Measurements from ENCODE around the gene CAVIN2. TPM values are rescaled to one million over a fixed set of nuclear protein-coding genes. Genes with fewer than 3 reads are reported as not detected.

CAVIN2 gene
- total and polyA plus RNA-seq, 2 donors (not counting 3 experiments of a cell fraction or from before 2014, with no cell fraction given) = 202 to 260 TPM

GRCh38 chr2:191855382-191855781 lies 8.5 kb upstream of the CAVIN2 start:
- no peak for FAIRE-seq
- H3K36me3 ChIP-seq (ENCODE audit: control insufficient read depth in 2 of 2, extremely low read depth in 1 of 2, insufficient read depth in 2 of 2, low read length in 2 of 2) = no peaks in the 10 kb centered on the region
- H3K9me1 ChIP-seq (replicated peaks; ENCODE audit: control insufficient read depth, extremely low read depth, insufficient read depth, low read length) = no peaks in the 10 kb centered on the region
- no peak for DNase-seq (ENCODE audit: low read depth, low spot score)
- BruUV-seq (replicated peaks) = no TSS peak
- dilution Hi-C loops (cut with MboI; ENCODE audit: extremely low pct_ligation_motif_present, low sequenced_read_pairs) (no loop called here), intact Hi-C loops (cut with micrococcal nuclease) (no loop called here)
- H3K4me2 ChIP-seq (ENCODE audit: insufficient read depth, low read length) = no peak overlapping the region
- H4K20me1 ChIP-seq (replicated peaks; ENCODE audit: control insufficient read depth, extremely low read depth, insufficient read depth, low read length) = no peaks in the 10 kb centered on the region
- H2AFZ ChIP-seq (ENCODE audit: low read depth, low read length) = no peak overlapping the region
- CTCF ChIA-PET = interaction anchor here (0.9 to 4.3 kb wide), 5 partner anchors 10 to 74 kb away, joined by 3 to 19 read pairs (median 6); no protein-coding TSS in a partner anchor
- no peaks in the 10 kb centered on the region for H3K79me2 ChIP-seq (ENCODE audit: control insufficient read depth, insufficient read depth, low read length)
- H3K27ac ChIP-seq (ENCODE audit: insufficient read depth, low read depth, low read length) = peak overlapping the region; percentile 30
- H3K4me3 ChIP-seq (replicated peaks in 1 of 3; ENCODE audit: insufficient read depth in 1 of 3, low read depth in 1 of 3, low read length in 3 of 3) = no peak overlapping the region
- TF ChIP-seq, protein P1, sequence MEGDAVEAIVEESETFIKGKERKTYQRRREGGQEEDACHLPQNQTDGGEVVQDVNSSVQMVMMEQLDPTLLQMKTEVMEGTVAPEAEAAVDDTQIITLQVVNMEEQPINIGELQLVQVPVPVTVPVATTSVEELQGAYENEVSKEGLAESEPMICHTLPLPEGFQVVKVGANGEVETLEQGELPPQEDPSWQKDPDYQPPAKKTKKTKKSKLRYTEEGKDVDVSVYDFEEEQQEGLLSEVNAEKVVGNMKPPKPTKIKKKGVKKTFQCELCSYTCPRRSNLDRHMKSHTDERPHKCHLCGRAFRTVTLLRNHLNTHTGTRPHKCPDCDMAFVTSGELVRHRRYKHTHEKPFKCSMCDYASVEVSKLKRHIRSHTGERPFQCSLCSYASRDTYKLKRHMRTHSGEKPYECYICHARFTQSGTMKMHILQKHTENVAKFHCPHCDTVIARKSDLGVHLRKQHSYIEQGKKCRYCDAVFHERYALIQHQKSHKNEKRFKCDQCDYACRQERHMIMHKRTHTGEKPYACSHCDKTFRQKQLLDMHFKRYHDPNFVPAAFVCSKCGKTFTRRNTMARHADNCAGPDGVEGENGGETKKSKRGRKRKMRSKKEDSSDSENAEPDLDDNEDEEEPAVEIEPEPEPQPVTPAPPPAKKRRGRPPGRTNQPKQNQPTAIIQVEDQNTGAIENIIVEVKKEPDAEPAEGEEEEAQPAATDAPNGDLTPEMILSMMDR (IDR thresholded peaks at IDR 0.05; ENCODE audit: extremely low read depth in 1 of 2, insufficient read depth in 1 of 2, low read depth in 1 of 2, low read length in 2 of 2) = no peak
- TF ChIP-seq JUN (IDR thresholded peaks at IDR 0.05; ENCODE audit: borderline replicate concordance, insufficient read depth, insufficient read length, low read depth) (no peak), MYC (IDR thresholded peaks at IDR 0.05; ENCODE audit: low read depth, low read length) (no peak), POLR2AphosphoS5 (IDR thresholded peaks at IDR 0.05; ENCODE audit: insufficient read depth, low read depth, low read length) (no peak), GATA2 (IDR thresholded peaks at IDR 0.05; ENCODE audit: insufficient read depth, insufficient read length, low read depth, low read length) (no peak), EZH2 (IDR thresholded peaks at IDR 0.05; ENCODE audit: borderline replicate concordance, low read depth, low read length, severe bottlenecking) (no peak), FOS (IDR thresholded peaks at IDR 0.05; ENCODE audit: borderline replicate concordance, insufficient read depth, low read length) (no peak), POLR2A (IDR thresholded peaks at IDR 0.05; ENCODE audit: low read depth, low read length) (no peak)
- TF ChIP-seq, protein P2, sequence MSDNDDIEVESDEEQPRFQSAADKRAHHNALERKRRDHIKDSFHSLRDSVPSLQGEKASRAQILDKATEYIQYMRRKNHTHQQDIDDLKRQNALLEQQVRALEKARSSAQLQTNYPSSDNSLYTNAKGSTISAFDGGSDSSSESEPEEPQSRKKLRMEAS (IDR thresholded peaks at IDR 0.05; ENCODE audit: insufficient read depth, insufficient read length) = no peak
- H3K27me3 ChIP-seq (ENCODE audit: control insufficient read depth in 2 of 2, insufficient read depth in 2 of 2, low read length in 2 of 2) = no peaks in the 10 kb centered on the region
- peak overlapping the region; percentile 30 for H3K9ac ChIP-seq (replicated peaks; ENCODE audit: extremely low read depth, insufficient read depth, low read length)
- POLR2A ChIA-PET = interaction anchor here (1.0 to 3.6 kb wide), 2 partner anchors 9 to 178 kb away, joined by 4 to 43 read pairs; partner anchors contain the start of genes CAVIN2 and NABP1
- peaks cover 56% of the 10 kb centered on the region for H3K4me1 ChIP-seq (ENCODE audit: control insufficient read depth, extremely low read depth, insufficient read depth, low read length)
- H3K9me3 ChIP-seq (replicated peaks; ENCODE audit: control insufficient read depth, insufficient read depth, low read length) = no peaks in the 10 kb centered on the region
